HK-2 (cell line): ENCODE results near the gene ATP6V0A4.
"Not testable (repeated sequence)": the region's sequence is repeated elsewhere in the genome, so short reads cannot be mapped to it uniquely, and the experiment has no call there.

Experiments used
- DNase-seq: peaks from one replicate; pipeline ENCODE4 v3.0.0-alpha.2; 2018; ENCODE audit not compliant: unreplicated experiment

ATP6V0A4 gene

GRCh38 chr7:138700857-138701536 lies 97.0 kb downstream of the ATP6V0A4 start, which contains the start of gene SVOPL:
TSS of gene SVOPL (minus strand) at chr7:138701362. CDS start at chr7:138679045, 22,317 bp downstream.
- DNase-seq: no peak

- no peak for DNase-seq
These were observed 98.3 kb downstream of the ATP6V0A4 start for GRCh38 chr7:138699661-138700060.

- DNase-seq: no peak
These were observed 99.7 kb downstream of the ATP6V0A4 start for GRCh38 chr7:138698281-138698680.

GRCh38 chr7:138697535-138698182 lies 100.3 kb downstream of the ATP6V0A4 start:
- no peak for DNase-seq

- DNase-seq: not testable (repeated sequence)
These were observed 102.2 kb downstream of the ATP6V0A4 start for GRCh38 chr7:138695776-138696175.

- no peak for DNase-seq
These were observed 102.9 kb downstream of the ATP6V0A4 start for GRCh38 chr7:138695106-138695505.

GRCh38 chr7:138691178-138691577 lies 106.8 kb downstream of the ATP6V0A4 start:
- DNase-seq: no peak

- no peak for DNase-seq
These were observed 107.5 kb downstream of the ATP6V0A4 start for GRCh38 chr7:138690495-138690894.

GRCh38 chr7:138688037-138688436 lies 110.0 kb downstream of the ATP6V0A4 start:
- DNase-seq: not testable (repeated sequence)

GRCh38 chr7:138684340-138684739 lies 113.7 kb downstream of the ATP6V0A4 start:
- no peak for DNase-seq

- DNase-seq: no peak
These were observed 118.2 kb downstream of the ATP6V0A4 start for GRCh38 chr7:138679793-138680192.

GRCh38 chr7:138670594-138670993 lies 127.4 kb downstream of the ATP6V0A4 start:
- no peak for DNase-seq

GRCh38 chr7:138669364-138669763 lies 128.6 kb downstream of the ATP6V0A4 start:
- no peak for DNase-seq

GRCh38 chr7:138668946-138669345 lies 129.1 kb downstream of the ATP6V0A4 start:
- DNase-seq: no peak

GRCh38 chr7:138668229-138668596 lies 129.8 kb downstream of the ATP6V0A4 start:
- DNase-seq: no peak

GRCh38 chr7:138667535-138668228 lies 130.3 kb downstream of the ATP6V0A4 start:
- no peak for DNase-seq

- no peak for DNase-seq
These were observed 131.6 kb downstream of the ATP6V0A4 start for GRCh38 chr7:138666385-138666784.

- DNase-seq: no peak
These were observed 132.3 kb downstream of the ATP6V0A4 start for GRCh38 chr7:138665669-138666140.

- DNase-seq: no peak
These were observed 132.7 kb downstream of the ATP6V0A4 start for GRCh38 chr7:138665249-138665648.

GRCh38 chr7:138663725-138664710 lies 134.0 kb downstream of the ATP6V0A4 start:
- no peak for DNase-seq

GRCh38 chr7:138662991-138663320 lies 135.0 kb downstream of the ATP6V0A4 start:
- no peak for DNase-seq
